Duodenal mucosa (tissue), 2 donors: Measurements from ENCODE around the gene ELAVL2.

ENCODE experiments used
- H3K27ac ChIP-seq: one replicate; pipeline ENCODE4 v1.7.0; 2013; ENCODE audit warnings: low read depth, low read length
- H3K27me3 ChIP-seq, 2 donors: one replicate each; pipeline ENCODE4 v1.7.0; 2013; ENCODE audit warnings: low read length in 2 of 2, control low read depth in 1 of 2; ENCODE audit not compliant: insufficient read depth in 2 of 2, control insufficient read depth in 1 of 2
- H3K36me3 ChIP-seq, 2 donors: one replicate each; pipeline ENCODE4 v1.7.0; 2013; ENCODE audit warnings: low read length in 2 of 2, control low read depth in 1 of 2; ENCODE audit not compliant: insufficient read depth in 2 of 2, control insufficient read depth in 1 of 2
- H3K4me1 ChIP-seq, 2 donors: one replicate each; pipeline ENCODE4 v1.7.0; 2013; ENCODE audit warnings: low read length in 2 of 2, control low read depth in 1 of 2; ENCODE audit not compliant: insufficient read depth in 2 of 2, control insufficient read depth in 1 of 2
- H3K4me3 ChIP-seq, 2 donors: one replicate each; pipeline ENCODE4 v1.7.0; 2013; ENCODE audit warnings: low read length in 2 of 2, low read depth in 1 of 2
- H3K9ac ChIP-seq, 2 donors: one replicate each; pipeline ENCODE4 v1.7.0; 2013; ENCODE audit warnings: low read length in 2 of 2, low read depth in 1 of 2
- H3K9me3 ChIP-seq, 2 donors: one replicate each; pipeline ENCODE4 v1.7.0; 2013; ENCODE audit warnings: low read length in 2 of 2, control low read depth in 1 of 2; ENCODE audit not compliant: control insufficient read depth in 1 of 2

ELAVL2 gene

GRCh38 chr9:23771746-23772384, 54.2 kb downstream of the ELAVL2 start:
- no peak overlapping the region for H3K4me3 ChIP-seq
- H3K36me3 ChIP-seq: no peaks in the 10 kb centered on the region
- no peak overlapping the region for H3K9ac ChIP-seq
- no peaks in the 10 kb centered on the region for H3K27me3 ChIP-seq
- no peak overlapping the region for H3K27ac ChIP-seq
- H3K9me3 ChIP-seq: peaks cover 0 to 2% of the 10 kb centered on the region in 2 donors
- no peaks in the 10 kb centered on the region for H3K4me1 ChIP-seq

GRCh38 chr9:23769307-23769935, 56.6 kb downstream of the ELAVL2 start:
- Histone ChIP-seq H3K4me3 (no peak overlapping the region), H3K9me3 (peaks cover 0 to 3% of the 10 kb centered on the region in 2 donors), H3K4me1 (no peaks in the 10 kb centered on the region), H3K9ac (no peak overlapping the region), H3K27me3 (no peaks in the 10 kb centered on the region), H3K36me3 (no peaks in the 10 kb centered on the region), H3K27ac (no peak overlapping the region)

- H3K9ac ChIP-seq: no peak overlapping the region
- H3K36me3 ChIP-seq: no peaks in the 10 kb centered on the region
- H3K4me1 ChIP-seq: no peaks in the 10 kb centered on the region
- H3K27me3 ChIP-seq: no peaks in the 10 kb centered on the region
- H3K27ac ChIP-seq: no peak overlapping the region
- H3K4me3 ChIP-seq: no peak overlapping the region
- H3K9me3 ChIP-seq: peaks cover 0 to 3% of the 10 kb centered on the region in 2 donors
Observed at GRCh38 chr9:23768861-23769260, 57.2 kb downstream of the ELAVL2 start.

GRCh38 chr9:23766613-23767012, 59.4 kb downstream of the ELAVL2 start:
- Histone ChIP-seq H3K9ac (no peak overlapping the region), H3K9me3 (peaks cover 0 to 3% of the 10 kb centered on the region in 2 donors), H3K27me3 (no peaks in the 10 kb centered on the region), H3K4me3 (no peak overlapping the region), H3K27ac (no peak overlapping the region), H3K4me1 (no peaks in the 10 kb centered on the region), H3K36me3 (no peaks in the 10 kb centered on the region)

GRCh38 chr9:23765561-23765960, 60.5 kb downstream of the ELAVL2 start:
- peaks cover 0 to 3% of the 10 kb centered on the region in 2 donors for H3K9me3 ChIP-seq
- no peaks in the 10 kb centered on the region for H3K4me1 ChIP-seq
- no peaks in the 10 kb centered on the region for H3K36me3 ChIP-seq
- H3K4me3 ChIP-seq: no peak overlapping the region
- H3K9ac ChIP-seq: no peak overlapping the region
- no peak overlapping the region for H3K27ac ChIP-seq
- H3K27me3 ChIP-seq: no peaks in the 10 kb centered on the region

- Histone ChIP-seq H3K9me3 (peaks cover 0 to 3% of the 10 kb centered on the region in 2 donors), H3K36me3 (no peaks in the 10 kb centered on the region), H3K27ac (no peak overlapping the region)
Observed at GRCh38 chr9:23764219-23764618, 61.8 kb downstream of the ELAVL2 start.

GRCh38 chr9:23754551-23754950, 71.5 kb downstream of the ELAVL2 start:
- Histone ChIP-seq H3K36me3 (no peaks in the 10 kb centered on the region), H3K4me1 (no peaks in the 10 kb centered on the region), H3K27ac (no peak overlapping the region), H3K27me3 (no peaks in the 10 kb centered on the region), H3K9ac (no peak overlapping the region), H3K9me3 (peaks cover 0 to 4% of the 10 kb centered on the region in 2 donors), H3K4me3 (no peak overlapping the region)

More at GRCh38 chr9:23764219-23764618, 61.8 kb downstream of the ELAVL2 start:
- no peak overlapping the region for H3K9ac ChIP-seq
- H3K4me3 ChIP-seq: no peak overlapping the region
- H3K27me3 ChIP-seq: no peaks in the 10 kb centered on the region
- H3K4me1 ChIP-seq: no peaks in the 10 kb centered on the region

GRCh38 chr9:23752859-23753258, 73.2 kb downstream of the ELAVL2 start:
- no peaks in the 10 kb centered on the region for H3K4me1 ChIP-seq
- H3K27ac ChIP-seq: no peak overlapping the region
- peaks cover 0 to 2% of the 10 kb centered on the region in 2 donors for H3K9me3 ChIP-seq
- H3K27me3 ChIP-seq: no peaks in the 10 kb centered on the region
- H3K9ac ChIP-seq: no peak overlapping the region
- H3K4me3 ChIP-seq: no peak overlapping the region
- H3K36me3 ChIP-seq: no peaks in the 10 kb centered on the region

GRCh38 chr9:23751633-23752032, 74.4 kb downstream of the ELAVL2 start:
- Histone ChIP-seq H3K4me3 (no peak overlapping the region), H3K4me1 (no peaks in the 10 kb centered on the region), H3K36me3 (no peaks in the 10 kb centered on the region)

GRCh38 chr9:23750808-23751207, 75.2 kb downstream of the ELAVL2 start:
- peaks cover 0 to 2% of the 10 kb centered on the region in 2 donors for H3K9me3 ChIP-seq
- H3K9ac ChIP-seq: no peak overlapping the region
- no peak overlapping the region for H3K27ac ChIP-seq
- H3K27me3 ChIP-seq: no peaks in the 10 kb centered on the region
- no peaks in the 10 kb centered on the region for H3K36me3 ChIP-seq
- H3K4me3 ChIP-seq: no peak overlapping the region
- no peaks in the 10 kb centered on the region for H3K4me1 ChIP-seq

More at GRCh38 chr9:23751633-23752032, 74.4 kb downstream of the ELAVL2 start:
- Histone ChIP-seq H3K9ac (no peak overlapping the region), H3K9me3 (peaks cover 0 to 2% of the 10 kb centered on the region in 2 donors), H3K27me3 (no peaks in the 10 kb centered on the region), H3K27ac (no peak overlapping the region)
